Hematopoietic multipotent progenitor cell treated with erythropoietin and hydrocortisone succinate and interleukin-3 and kit ligand, for 6 days (in vitro differentiated cells): Measurements from ENCODE around the gene IL15.
A peak's percentile ranks its signal among the peaks of the same experiment; 100 is the strongest.
"Not testable (repeated sequence)": the region's sequence is repeated elsewhere in the genome, so short reads cannot be mapped to it uniquely, and the experiment has no call there.

Experiments
- DNase-seq: peaks from one replicate; pipeline ENCODE4 v3.0.0-alpha.2; 2015

The IL15 gene

GRCh38 chr4:141647966-141648365 lies 11.6 kb downstream of the IL15 start:
- no peak for DNase-seq

- peak; percentile 83 for DNase-seq
These were observed 15.9 kb downstream of the IL15 start for GRCh38 chr4:141652161-141652778.

GRCh38 chr4:141654098-141654497 lies 17.7 kb downstream of the IL15 start:
- DNase-seq, result peak; percentile 34

GRCh38 chr4:141656031-141656430 lies 19.6 kb downstream of the IL15 start:
- DNase-seq, result no peak

- DNase-seq, result peak; percentile 35
These were observed 21.3 kb downstream of the IL15 start for GRCh38 chr4:141657550-141658250.

GRCh38 chr4:141658309-141658708 lies 21.9 kb downstream of the IL15 start:
- DNase-seq, result no peak

GRCh38 chr4:141659539-141659938 lies 23.2 kb downstream of the IL15 start:
- DNase-seq, result no peak

- no peak for DNase-seq
These were observed 24.5 kb downstream of the IL15 start for GRCh38 chr4:141660880-141661279.

GRCh38 chr4:141668200-141668910 lies 32.0 kb downstream of the IL15 start:
- DNase-seq, result no peak

- no peak for DNase-seq
These were observed 33.1 kb downstream of the IL15 start for GRCh38 chr4:141669501-141669900.

- DNase-seq, result no peak
These were observed 39.0 kb downstream of the IL15 start for GRCh38 chr4:141675384-141675783.

GRCh38 chr4:141676087-141676670 lies 39.8 kb downstream of the IL15 start:
- peak; percentile 51 for DNase-seq

- peak; percentile 43 for DNase-seq
These were observed 43.7 kb downstream of the IL15 start for GRCh38 chr4:141680060-141680459.

GRCh38 chr4:141684785-141685184 lies 48.4 kb downstream of the IL15 start:
- DNase-seq, result no peak

GRCh38 chr4:141686146-141686775 lies 49.9 kb downstream of the IL15 start:
- no peak for DNase-seq

- DNase-seq, result no peak
These were observed 50.5 kb downstream of the IL15 start for GRCh38 chr4:141686879-141687278.

GRCh38 chr4:141689726-141690296 lies 53.4 kb downstream of the IL15 start:
- not testable (repeated sequence) for DNase-seq

GRCh38 chr4:141691247-141691646 lies 54.9 kb downstream of the IL15 start:
- not testable (repeated sequence) for DNase-seq

- DNase-seq, result no peak
These were observed 55.7 kb downstream of the IL15 start for GRCh38 chr4:141692081-141692480.

GRCh38 chr4:141697116-141697515 lies 60.7 kb downstream of the IL15 start:
- no peak for DNase-seq

GRCh38 chr4:141702472-141703182 lies 66.2 kb downstream of the IL15 start:
- peak; percentile 12 for DNase-seq

- DNase-seq, result no peak
These were observed 67.1 kb downstream of the IL15 start for GRCh38 chr4:141703497-141703896.
